K562 (cell line): ENCODE results near the gene FAM136A.

Source experiments
- ATF6 ChIP-seq: sonication (generic); formaldehyde crosslinking; IDR thresholded peaks from 2 replicates; pipeline ENCODE4 v1.4.0; 2020; ENCODE audit warnings: mild to moderate bottlenecking, missing genetic modification reagents
- BRD4 ChIP-seq: fragments of 200-600 bp; sonication (generic); IDR thresholded peaks from 2 replicates; pipeline ENCODE4 v1.6.1; 2017; ENCODE audit warnings: inconsistent platforms
- BRF1 ChIP-seq: IDR thresholded peaks from 3 replicates; pipeline ENCODE4 v1.6.1; 2011; ENCODE audit warnings: borderline replicate concordance, mild to moderate bottlenecking; ENCODE audit not compliant: insufficient read length; ENCODE audit errors: extremely low read depth
- HMG20B ChIP-seq: fragments of 250-450 bp; sonication (Bioruptor Pico); IDR thresholded peaks from 2 replicates; pipeline ENCODE4 v1.5.0; 2021; ENCODE audit warnings: mild to moderate bottlenecking
- MAFK ChIP-seq: IDR thresholded peaks from 2 replicates; pipeline ENCODE4 v1.6.1; 2011; ENCODE audit warnings: low read length, improper control_type of control experiment
- RFX5 ChIP-seq: IDR thresholded peaks from 2 replicates; pipeline ENCODE4 v1.6.1; 2011; ENCODE audit warnings: low read depth, mild to moderate bottlenecking, improper control_type of control experiment, low read length
- XRCC5 ChIP-seq: fragments of 200-400 bp; formaldehyde crosslinking; IDR thresholded peaks from 2 replicates; pipeline ENCODE4 v1.6.1; 2017; ENCODE audit warnings: low read depth, mild to moderate bottlenecking, low read length
- TF ChIP-seq, protein P1 (sequence below), 3 experiments: IDR thresholded peaks in 2 of 3; conservative IDR thresholded peaks in 1 of 3; 2 replicates each; pipeline ENCODE4 v1.5.1; 2011 to 2012; ENCODE audit warnings: low read length in 3 of 3, mild to moderate bottlenecking in 3 of 3, control low read depth in 2 of 3, improper control_type of control experiment in 1 of 3, inconsistent platforms in 1 of 3, low read depth in 1 of 3, mixed read lengths in 1 of 3, moderate library complexity in 1 of 3; ENCODE audit not compliant: insufficient read depth in 2 of 3

- TF ChIP-seq BRD4 (no peak), HMG20B (no peak), XRCC5 (no peak), RFX5 (no peak), MAFK (no peak), BRF1 (no peak), ATF6 (CRISPR knock-in tag) (no peak)
- TF ChIP-seq, protein P1, sequence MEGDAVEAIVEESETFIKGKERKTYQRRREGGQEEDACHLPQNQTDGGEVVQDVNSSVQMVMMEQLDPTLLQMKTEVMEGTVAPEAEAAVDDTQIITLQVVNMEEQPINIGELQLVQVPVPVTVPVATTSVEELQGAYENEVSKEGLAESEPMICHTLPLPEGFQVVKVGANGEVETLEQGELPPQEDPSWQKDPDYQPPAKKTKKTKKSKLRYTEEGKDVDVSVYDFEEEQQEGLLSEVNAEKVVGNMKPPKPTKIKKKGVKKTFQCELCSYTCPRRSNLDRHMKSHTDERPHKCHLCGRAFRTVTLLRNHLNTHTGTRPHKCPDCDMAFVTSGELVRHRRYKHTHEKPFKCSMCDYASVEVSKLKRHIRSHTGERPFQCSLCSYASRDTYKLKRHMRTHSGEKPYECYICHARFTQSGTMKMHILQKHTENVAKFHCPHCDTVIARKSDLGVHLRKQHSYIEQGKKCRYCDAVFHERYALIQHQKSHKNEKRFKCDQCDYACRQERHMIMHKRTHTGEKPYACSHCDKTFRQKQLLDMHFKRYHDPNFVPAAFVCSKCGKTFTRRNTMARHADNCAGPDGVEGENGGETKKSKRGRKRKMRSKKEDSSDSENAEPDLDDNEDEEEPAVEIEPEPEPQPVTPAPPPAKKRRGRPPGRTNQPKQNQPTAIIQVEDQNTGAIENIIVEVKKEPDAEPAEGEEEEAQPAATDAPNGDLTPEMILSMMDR (IDR thresholded peaks at IDR 0.05 in 2 of 3, conservative IDR thresholded peaks at IDR 0.05 in 1 of 3; ENCODE audit: insufficient read depth in 2 of 3, low read depth in 1 of 3, low read length in 3 of 3), result no peak
Measured at GRCh38 chr2:70282439-70282838, 19.4 kb downstream of the FAM136A start.
